Measurements from ENCODE around the gene CBX7. TPM values are rescaled to one million over a fixed set of nuclear protein-coding genes. Genes with fewer than 3 reads are reported as not detected.

CBX7 gene
- total and polyA plus RNA-seq, 2 of the 4 experiments (the other 2 are of a cell fraction): 0.90 to 3.6 TPM

- H2AFZ ChIP-seq (replicated peaks; ENCODE audit: low read length, poor library complexity): peak overlapping the region; percentile 81
- no peak for DNase-seq
- no peaks in the 10 kb centered on the region for H4K20me1 ChIP-seq (ENCODE audit: insufficient read depth, low read length)
- peaks cover 32% of the 10 kb centered on the region for H3K9me1 ChIP-seq (ENCODE audit: insufficient read depth, low read length)
- H4K5ac ChIP-seq (ENCODE audit: low read depth, low read length): peak overlapping the region; percentile 95
- H3K23ac ChIP-seq (ENCODE audit: low read depth, low read length): peak overlapping the region; percentile 84
- peak overlapping the region; percentile 100 for H4K91ac ChIP-seq (ENCODE audit: insufficient read depth, low read depth, low read length)
- peak overlapping the region; percentile 94 for H2AK9ac ChIP-seq (replicated peaks; ENCODE audit: low read depth, low read length, poor library complexity)
- CTCF ChIA-PET: interaction anchor here (1.5 kb wide), 1 partner anchor 67 kb away, joined by 3 read pairs; no protein-coding TSS in a partner anchor
- TF ChIP-seq ELK1 (IDR thresholded peaks at IDR 0.05; ENCODE audit: borderline replicate concordance, low read depth, low read length) (no peak), RCOR1 (IDR thresholded peaks at IDR 0.05; ENCODE audit: insufficient replicate concordance, low read length) (no peak), MAFK (IDR thresholded peaks at IDR 0.05; ENCODE audit: low read depth, low read length) (no peak), SMC3 (IDR thresholded peaks at IDR 0.05; ENCODE audit: low read depth, low read length) (no peak), MXI1 (IDR thresholded peaks at IDR 0.05; ENCODE audit: borderline replicate concordance, low read depth, low read length) (no peak), POLR2A (IDR thresholded peaks at IDR 0.05; ENCODE audit: low read depth, low read length) (no peak), CTCF (conservative IDR thresholded peaks at IDR 0.05; ENCODE audit: low read depth, low read length) (no peak), MAZ (IDR thresholded peaks at IDR 0.05; ENCODE audit: borderline replicate concordance, low read depth, low read length) (no peak), FOS (IDR thresholded peaks at IDR 0.05; ENCODE audit: low read depth, low read length) (no peak), BHLHE40 (IDR thresholded peaks at IDR 0.05; ENCODE audit: low read depth, low read length) (no peak), RAD21 (IDR thresholded peaks at IDR 0.05; ENCODE audit: low read length) (no peak), CEBPB (IDR thresholded peaks at IDR 0.05; ENCODE audit: low read depth, low read length) (no peak), USF2 (IDR thresholded peaks at IDR 0.05; ENCODE audit: low read depth, low read length) (no peak)
- no peak overlapping the region for H3K4me2 ChIP-seq (ENCODE audit: low read depth, low read length)
- WGBS, 2 experiments (ENCODE audit: extremely low coverage in 2 of 2, insufficient read length in 1 of 2): 90% methylated on average over 2 of the region's 11 CpGs; no CpG with 5 or more reads in 1 of the 2 experiments
- intact Hi-C loops (cut with micrococcal nuclease) (loop anchor here (1.0 to 10.0 kb wide), 3 partner anchors 166 to 348 kb away; partner anchors contain the start of gene ATF4), dilution Hi-C loops (cut with HindIII; ENCODE audit: low sequenced_read_pairs, unreplicated experiment) (no loop called here), in situ Hi-C loops (cut with MboI; ENCODE audit: low sequenced_read_pairs) (loop anchor here (5.0 to 25.0 kb wide), 2 partner anchors 138 to 863 kb away; no protein-coding TSS in a partner anchor)
- peak overlapping the region; percentile 100 for H2BK120ac ChIP-seq (ENCODE audit: low read depth, low read length)
- peak overlapping the region; percentile 91 for H3K27ac ChIP-seq (ENCODE audit: insufficient read depth, low read length)
- POLR2A ChIA-PET (ENCODE audit: unreplicated experiment): no interaction called here
- no peak overlapping the region for H3K4me3 ChIP-seq (ENCODE audit: insufficient read depth, low read depth, low read length)
- peak overlapping the region; percentile 89 for H3K14ac ChIP-seq (replicated peaks; ENCODE audit: low read depth, low read length)
- no peaks in the 10 kb centered on the region for H3K9me3 ChIP-seq (ENCODE audit: control insufficient read depth, insufficient read depth, low read length)
- H3K9ac ChIP-seq (ENCODE audit: low read depth, low read length): peak overlapping the region; percentile 67
- peak overlapping the region; percentile 89 for H3K18ac ChIP-seq (ENCODE audit: low read depth, low read length)
- no peak for ATAC-seq (ENCODE audit: low read depth)
- H3K27me3 ChIP-seq (ENCODE audit: control insufficient read depth, insufficient read depth, low read length): peaks cover 2% of the 10 kb centered on the region; the same call in 1 of the 2 replicates
- peak overlapping the region; percentile 82 for H2BK5ac ChIP-seq (ENCODE audit: low read depth, low read length, poor library complexity, severe bottlenecking)
- peak overlapping the region; percentile 97 to 99 for H4K8ac ChIP-seq (ENCODE audit: low read depth in 2 of 2, low read length in 2 of 2)
- H2AK5ac ChIP-seq (ENCODE audit: low read depth, low read length): peak overlapping the region; percentile 95
- peaks cover 0 to 20% of the 10 kb centered on the region in 2 experiments; a peak in 2 of 4 replicates for H3K79me1 ChIP-seq (ENCODE audit: low read depth in 1 of 2, low read length in 2 of 2)
- peak overlapping the region; percentile 97 for H2BK20ac ChIP-seq (ENCODE audit: low read depth, low read length)
- BruUV-seq (replicated peaks): no TSS peak
- peak overlapping the region; percentile 74 for H3K56ac ChIP-seq (ENCODE audit: extremely low read depth, insufficient read depth, low read length)
- peaks cover 39% of the 10 kb centered on the region for H3K4me1 ChIP-seq (ENCODE audit: control insufficient read depth, insufficient read depth, low read length)
- peak overlapping the region; percentile 100 for H3K4ac ChIP-seq (ENCODE audit: low read depth, low read length)
- peak overlapping the region; percentile 100 for H2BK15ac ChIP-seq (ENCODE audit: low read depth, low read length)
- no peaks in the 10 kb centered on the region for H3K36me3 ChIP-seq (ENCODE audit: control insufficient read depth, insufficient read depth, low read length)
These were observed 21.5 kb upstream of the CBX7 start for GRCh38 chr22:39173787-39174497.

Measured in IMR-90 (cell line).